Ramos (cell line): Measurements from ENCODE around the gene TXLNA.

ENCODE experiments used
- in situ Hi-C: fragments of 300-500 bp; cut with MboI; formaldehyde crosslinking; loops from one replicate; pipeline ENCODE4 v1.14.3; 2022; ENCODE audit warnings: low sequenced_read_pairs; ENCODE audit not compliant: unreplicated experiment

TXLNA gene

DNA sequence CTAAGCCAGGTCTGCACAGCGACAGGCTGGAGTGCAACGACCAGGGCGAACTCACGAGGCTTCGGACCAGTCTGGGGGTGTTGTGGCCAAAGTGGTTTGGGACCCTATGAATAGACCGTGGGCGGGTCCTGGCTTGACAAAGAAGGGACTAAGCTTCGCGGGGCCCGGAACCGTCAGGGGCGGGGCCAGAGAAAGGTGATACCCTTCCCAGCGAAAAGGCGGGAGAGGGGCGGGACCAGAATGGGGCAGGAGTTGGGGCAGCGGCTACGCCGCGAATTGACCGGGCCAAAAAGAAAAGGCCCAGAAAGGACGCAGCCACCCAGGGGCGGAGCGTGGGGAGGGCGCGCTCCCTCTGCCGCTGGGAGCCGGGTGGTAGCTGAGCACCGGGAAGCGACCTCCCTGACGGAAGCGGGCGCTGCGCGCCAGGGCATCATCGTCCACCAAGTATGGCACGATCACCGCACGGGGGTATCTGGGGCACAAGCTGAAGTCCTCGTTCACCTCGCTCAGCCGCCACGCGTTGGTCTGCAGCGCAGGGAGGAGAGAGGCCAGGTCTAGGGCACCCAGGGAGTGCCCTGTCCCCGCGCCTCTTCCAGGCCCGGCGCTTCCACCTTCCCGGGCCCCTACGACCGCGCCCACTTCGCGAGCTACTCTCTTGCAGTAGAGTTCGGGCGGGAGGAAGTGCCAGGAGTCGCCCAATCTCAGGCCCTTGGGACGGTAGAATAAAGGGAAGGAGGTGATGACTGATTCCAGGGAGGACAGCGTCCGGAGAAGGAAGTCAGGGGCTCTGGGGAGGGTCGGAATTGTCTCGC is 60.9 kb downstream of the TXLNA start:
- in situ Hi-C loops, result no loop called here

GRCh38 chr1:32241001-32241763 is 61.7 kb downstream of the TXLNA start:
- in situ Hi-C loops, result no loop called here

- in situ Hi-C loops, result no loop called here
Measured at GRCh38 chr1:32242341-32242851, 62.9 kb downstream of the TXLNA start.

DNA sequence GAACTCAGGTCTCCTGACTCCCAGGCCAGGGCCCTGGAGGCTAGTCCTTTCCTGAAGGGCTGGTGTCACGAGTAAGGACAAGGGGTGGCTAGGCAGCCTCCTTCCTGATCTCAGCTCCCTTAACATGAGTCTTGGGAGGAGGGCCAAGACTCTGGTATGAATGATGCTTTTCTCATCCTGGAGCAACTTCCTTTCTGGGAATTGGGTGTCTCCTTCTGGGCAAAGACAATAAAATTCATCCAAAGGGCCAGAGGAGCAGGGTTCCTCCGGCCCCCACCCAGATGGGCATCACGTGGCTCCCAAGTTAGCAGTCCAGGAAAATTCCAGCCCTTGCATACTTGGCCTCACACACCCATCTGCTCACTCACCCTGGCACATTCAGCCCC is 67.4 kb downstream of the TXLNA start, which contains the start of gene FAM167B:
Gene FAM167B, plus strand, starts transcription at position 335 of the 386 bp plus-strand sequence. CDS start 200 bp downstream, outside the sequence.
- in situ Hi-C loops, result no loop called here

- in situ Hi-C loops, result no loop called here
Measured at GRCh38 chr1:32247452-32247851, 68.0 kb downstream of the TXLNA start.
